Measurements from ENCODE around the gene STAT4. TPM values are rescaled to one million over a fixed set of nuclear protein-coding genes. Genes with fewer than 3 reads are reported as not detected.

The STAT4 gene
- total RNA-seq, 1 experiment from 2014 or later = 0.33 TPM

DNA sequence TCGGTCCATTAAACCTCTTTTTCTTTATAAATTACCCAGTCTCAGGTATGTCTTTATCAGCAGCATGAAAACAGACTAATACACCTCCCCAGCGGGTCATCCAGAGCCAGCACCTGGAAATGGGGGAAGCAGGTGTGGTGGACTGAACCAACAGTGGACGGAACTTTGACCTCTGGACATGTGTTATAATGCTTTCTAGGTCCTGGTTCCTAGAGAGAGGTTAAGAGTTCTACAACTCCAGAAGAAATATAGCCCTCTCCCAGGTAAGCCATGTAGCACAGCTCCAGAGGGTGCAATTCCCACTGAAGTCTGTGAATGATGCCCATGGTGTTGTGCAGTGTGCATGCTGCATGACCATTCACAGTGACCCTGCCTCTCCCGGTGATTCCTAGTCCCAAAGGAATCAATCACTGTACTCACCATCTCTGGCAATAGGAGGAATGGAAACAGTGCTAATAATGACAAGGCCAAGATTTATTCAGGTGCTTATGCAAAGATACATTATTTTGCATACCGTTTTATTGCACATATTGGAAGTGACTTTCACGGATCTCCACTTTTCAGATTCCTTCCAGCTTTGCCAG, 49.2 kb upstream of the STAT4 start:
- Histone ChIP-seq H2BK12ac (ENCODE audit: insufficient read length, low read depth, low read length) (no peak overlapping the region), H2AFZ (ENCODE audit: low read length) (no peak overlapping the region), H3K23me2 (ENCODE audit: insufficient read length, low read depth, low read length, poor library complexity, severe bottlenecking) (no peaks in the 10 kb centered on the region), H4K5ac (ENCODE audit: insufficient read length, low read depth, low read length) (no peak overlapping the region), H2AK5ac (ENCODE audit: insufficient read length, low read length) (no peak overlapping the region), H3K9me3 (ENCODE audit: control insufficient read depth, low read depth, low read length) (no peaks in the 10 kb centered on the region), H3T11ph (ENCODE audit: low read length) (no peak overlapping the region), H4K91ac (ENCODE audit: insufficient read length, low read depth, low read length) (no peak overlapping the region), H4K20me1 (ENCODE audit: control insufficient read depth, insufficient read depth, insufficient read length) (no peaks in the 10 kb centered on the region), H2BK5ac (ENCODE audit: insufficient read length, low read length) (no peak overlapping the region), H3K23ac (ENCODE audit: insufficient read length, low read depth, low read length) (no peak overlapping the region), H3K79me1 (ENCODE audit: insufficient read depth, low read depth, low read length, poor library complexity, severe bottlenecking) (no peaks in the 10 kb centered on the region), H3K4me2 (ENCODE audit: insufficient read depth, insufficient read length, low read length) (no peak overlapping the region), H2BK15ac (ENCODE audit: low read depth, low read length) (no peak overlapping the region), H3K14ac (ENCODE audit: insufficient read depth, low read length) (no peak overlapping the region), H3K27ac (ENCODE audit: insufficient read length, low read depth, low read length) (no peak overlapping the region), H3K27me3 (ENCODE audit: insufficient read depth, low read length) (no peaks in the 10 kb centered on the region), H3K4ac (ENCODE audit: low read depth, low read length) (no peak overlapping the region), H3K79me2 (ENCODE audit: insufficient read depth, low read length) (no peaks in the 10 kb centered on the region), H3K4me1 (ENCODE audit: insufficient read depth, low read length) (no peaks in the 10 kb centered on the region), H3K9ac (ENCODE audit: extremely low read depth, insufficient read length, low read length) (no peak overlapping the region), H3K18ac (ENCODE audit: insufficient read length, low read depth, low read length) (no peak overlapping the region), H4K8ac (replicated peaks; ENCODE audit: insufficient read length, low read depth, low read length) (no peak overlapping the region), H2BK120ac (ENCODE audit: low read depth, low read length, poor library complexity, severe bottlenecking) (no peak overlapping the region), H3K56ac (ENCODE audit: insufficient read length, low read depth, low read length) (no peak overlapping the region), H2BK20ac (ENCODE audit: low read depth, low read length, poor library complexity, severe bottlenecking) (no peak overlapping the region)
- WGBS (ENCODE audit: extremely low coverage, insufficient read length, low lambda C conversion rate) = no CpG with 5 or more reads among the region's 6 CpGs
- TF ChIP-seq, protein P1, sequence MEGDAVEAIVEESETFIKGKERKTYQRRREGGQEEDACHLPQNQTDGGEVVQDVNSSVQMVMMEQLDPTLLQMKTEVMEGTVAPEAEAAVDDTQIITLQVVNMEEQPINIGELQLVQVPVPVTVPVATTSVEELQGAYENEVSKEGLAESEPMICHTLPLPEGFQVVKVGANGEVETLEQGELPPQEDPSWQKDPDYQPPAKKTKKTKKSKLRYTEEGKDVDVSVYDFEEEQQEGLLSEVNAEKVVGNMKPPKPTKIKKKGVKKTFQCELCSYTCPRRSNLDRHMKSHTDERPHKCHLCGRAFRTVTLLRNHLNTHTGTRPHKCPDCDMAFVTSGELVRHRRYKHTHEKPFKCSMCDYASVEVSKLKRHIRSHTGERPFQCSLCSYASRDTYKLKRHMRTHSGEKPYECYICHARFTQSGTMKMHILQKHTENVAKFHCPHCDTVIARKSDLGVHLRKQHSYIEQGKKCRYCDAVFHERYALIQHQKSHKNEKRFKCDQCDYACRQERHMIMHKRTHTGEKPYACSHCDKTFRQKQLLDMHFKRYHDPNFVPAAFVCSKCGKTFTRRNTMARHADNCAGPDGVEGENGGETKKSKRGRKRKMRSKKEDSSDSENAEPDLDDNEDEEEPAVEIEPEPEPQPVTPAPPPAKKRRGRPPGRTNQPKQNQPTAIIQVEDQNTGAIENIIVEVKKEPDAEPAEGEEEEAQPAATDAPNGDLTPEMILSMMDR (conservative IDR thresholded peaks at IDR 0.05) = no peak
- Mint-ChIP-seq H3K9me3 (no peaks in the 10 kb centered on the region), H3K27me3 (ENCODE audit: low read depth) (no peaks in the 10 kb centered on the region), H3K27ac (no peak overlapping the region), H3K4me3 (no peak overlapping the region), H3K4me1 (peaks cover 0 to 3% of the 10 kb centered on the region in 2 experiments; a peak in 2 of 4 replicates), H3K36me3 (ENCODE audit: insufficient read depth in 1 of 3, low read depth in 3 of 3) (no peaks in the 10 kb centered on the region; a peak in 2 of 7 replicates)
- DNase-seq = no peak
